ENCODE data around the gene UNC5C.
A peak's percentile ranks its signal among the peaks of the same experiment; 100 is the strongest.

The UNC5C gene

GRCh38 chr4:95340191-95340590 lies 208.6 kb downstream of the UNC5C start:
- no peak for DNase-seq (ENCODE audit: low spot score)

- DNase-seq (ENCODE audit: low spot score): no peak
Observed at GRCh38 chr4:95325665-95326064, 223.1 kb downstream of the UNC5C start.

GRCh38 chr4:95319169-95319568 lies 229.6 kb downstream of the UNC5C start:
- no peak for DNase-seq (ENCODE audit: low spot score)

- no peak for DNase-seq (ENCODE audit: low spot score)
Observed at GRCh38 chr4:95318483-95318882, 230.3 kb downstream of the UNC5C start.

- DNase-seq (ENCODE audit: low spot score): no peak
Observed at GRCh38 chr4:95318044-95318443, 230.7 kb downstream of the UNC5C start.

- no peak for DNase-seq (ENCODE audit: low spot score)
Observed at GRCh38 chr4:95317085-95317793, 231.5 kb downstream of the UNC5C start.

- DNase-seq (ENCODE audit: low spot score): no peak
Observed at GRCh38 chr4:95314573-95314972, 234.2 kb downstream of the UNC5C start.

- no peak for DNase-seq (ENCODE audit: low spot score)
Observed at GRCh38 chr4:95304898-95305297, 243.9 kb downstream of the UNC5C start.

- no peak for DNase-seq (ENCODE audit: low spot score)
Observed at GRCh38 chr4:95300304-95300703, 248.5 kb downstream of the UNC5C start.

- no peak for DNase-seq (ENCODE audit: low spot score)
Observed at GRCh38 chr4:95296052-95296451, 252.7 kb downstream of the UNC5C start.

- DNase-seq (ENCODE audit: low spot score): no peak
Observed at GRCh38 chr4:95295157-95295556, 253.6 kb downstream of the UNC5C start.

- no peak for DNase-seq (ENCODE audit: low spot score)
Observed at GRCh38 chr4:95294321-95294720, 254.5 kb downstream of the UNC5C start.

- no peak for DNase-seq (ENCODE audit: low spot score)
Observed at GRCh38 chr4:95293014-95293413, 255.8 kb downstream of the UNC5C start.

- DNase-seq (ENCODE audit: low spot score): no peak
Observed at GRCh38 chr4:95290702-95291101, 258.1 kb downstream of the UNC5C start.

- peak; percentile 14 for DNase-seq (ENCODE audit: low spot score)
Observed at GRCh38 chr4:95289028-95289634, 259.6 kb downstream of the UNC5C start.

GRCh38 chr4:95288552-95288951 lies 260.2 kb downstream of the UNC5C start:
- no peak for DNase-seq (ENCODE audit: low spot score)

- DNase-seq (ENCODE audit: low spot score): no peak
Observed at GRCh38 chr4:95285797-95286196, 263.0 kb downstream of the UNC5C start.

GRCh38 chr4:95284655-95285054 lies 264.1 kb downstream of the UNC5C start:
- no peak for DNase-seq (ENCODE audit: low spot score)

- no peak for DNase-seq (ENCODE audit: low spot score)
Observed at GRCh38 chr4:95283320-95283719, 265.5 kb downstream of the UNC5C start.

GRCh38 chr4:95272797-95273196 lies 276.0 kb downstream of the UNC5C start:
- no peak for DNase-seq (ENCODE audit: low spot score)

- no peak for DNase-seq (ENCODE audit: low spot score)
Observed at GRCh38 chr4:95272036-95272435, 276.7 kb downstream of the UNC5C start.

- peak; percentile 24 for DNase-seq (ENCODE audit: low spot score)
Observed at GRCh38 chr4:95268819-95269565, 279.8 kb downstream of the UNC5C start.

- peak; percentile 82 for DNase-seq (ENCODE audit: low spot score)
Observed at GRCh38 chr4:95267081-95267480, 281.7 kb downstream of the UNC5C start.

Data from kidney capillary endothelial cell (primary cell).